B cell (primary cell): ENCODE data around the gene STK40. TPM values are rescaled to one million over a fixed set of nuclear protein-coding genes. Genes with fewer than 3 reads are reported as not detected.
A peak's percentile ranks its signal among the peaks of the same experiment; 100 is the strongest.

Experiments used
- ATAC-seq: fragments of 200-7000 bp; cut with Tn5 transposase; one replicate; pipeline ENCODE4 v1.10.0; 2021; ENCODE audit warnings: low read depth, mild to moderate bottlenecking, moderate number of reproducible peaks, moderate library complexity
- CTCF ChIA-PET: fragments of 350-600 bp; sonication (Branson Sonifier 250); formaldehyde crosslinking; loops from one replicate; lab custom pipeline; 2021; ENCODE audit warnings: antibody characterized with exemption, inconsistent platforms; lab: Charles Lee
- POLR2A ChIA-PET: fragments of 350-600 bp; sonication (Branson Sonifier 250); formaldehyde crosslinking; loops from one replicate; lab custom pipeline; 2021; ENCODE audit warnings: antibody characterized with exemption; lab: Charles Lee
- DNase-seq: peaks from one replicate; pipeline ENCODE4 v3.0.0; 2013
- H2AFZ ChIP-seq: 2 replicates; pipeline ENCODE4 v1.6.1; 2012; ENCODE audit warnings: mild to moderate bottlenecking, low read depth, low read length; ENCODE audit not compliant: insufficient read depth, poor library complexity, severe bottlenecking
- H3K27ac ChIP-seq, 2 donors: 1 replicate in 1 of 2; 2 replicates in 1 of 2; pipeline ENCODE4 v1.5.1; 2012 to 2013; ENCODE audit warnings: low read length in 2 of 2, mild to moderate bottlenecking in 2 of 2, moderate library complexity in 1 of 2
- H3K27me3 ChIP-seq, 4 experiments: fragments of 200-600 bp in 1 of 4; sonication (generic) in 1 of 4; replicated peaks in 1 of 4; 1 replicate in 2 of 4; 2 replicates in 2 of 4; pipeline versions ENCODE4 v1.6.1 to v1.7.0; 2013 to 2016; ENCODE audit warnings: low read length in 3 of 4, mild to moderate bottlenecking in 2 of 4, mixed read lengths in 1 of 4, moderate library complexity in 1 of 4; ENCODE audit not compliant: insufficient read depth in 4 of 4, control insufficient read depth in 3 of 4; ENCODE audit errors: control extremely low read depth in 1 of 4
- H3K36me3 ChIP-seq, 2 experiments: replicated peaks in 1 of 2; 1 replicate in 1 of 2; 2 replicates in 1 of 2; pipeline versions ENCODE4 v1.6.1 to v1.7.1; 2013; ENCODE audit warnings: low read length in 1 of 2; ENCODE audit not compliant: insufficient read depth in 2 of 2, control insufficient read depth in 1 of 2; ENCODE audit errors: control extremely low read depth in 1 of 2, extremely low read depth in 1 of 2
- H3K4me1 ChIP-seq, 2 donors: fragments of 200-600 bp in 1 of 2; sonication (generic) in 1 of 2; 1 replicate in 1 of 2; 2 replicates in 1 of 2; pipeline versions ENCODE4 v1.5.1 to v1.6.1; 2013 to 2017; ENCODE audit warnings: low read length in 2 of 2; ENCODE audit not compliant: control insufficient read depth in 2 of 2, insufficient read depth in 2 of 2
- H3K4me2 ChIP-seq: replicated peaks from 2 replicates; pipeline ENCODE3; 2012; ENCODE audit warnings: mild to moderate bottlenecking, low read depth, low read length; ENCODE audit not compliant: poor library complexity, severe bottlenecking
- H3K4me3 ChIP-seq, 5 experiments: fragments of 200-600 bp in 1 of 5; sonication (generic) in 1 of 5; 1 replicate in 3 of 5; 2 replicates in 2 of 5; pipeline versions ENCODE4 v1.5.1 to v1.7.0; 2011 to 2016; ENCODE audit warnings: low read length in 4 of 5, mild to moderate bottlenecking in 4 of 5, low read depth in 2 of 5, control low read depth in 1 of 5, moderate library complexity in 1 of 5; ENCODE audit not compliant: insufficient read depth in 1 of 5; ENCODE audit errors: control extremely low read depth in 1 of 5, extremely low read depth in 1 of 5
- H3K79me2 ChIP-seq: fragments of 200-600 bp; sonication (generic); one replicate; pipeline ENCODE4 v1.6.0; 2016; ENCODE audit warnings: low read length; ENCODE audit not compliant: control insufficient read depth, insufficient read depth
- H3K9ac ChIP-seq: fragments of 200-600 bp; sonication (generic); 2 replicates; pipeline ENCODE4 v1.6.1; 2017; ENCODE audit warnings: mild to moderate bottlenecking, low read length, moderate library complexity
- H3K9me3 ChIP-seq, 3 donors: one replicate each; pipeline versions ENCODE4 v1.6.1 to v1.7.1; 2013; ENCODE audit warnings: low read length in 2 of 3; ENCODE audit not compliant: control insufficient read depth in 2 of 3, insufficient read depth in 1 of 3; ENCODE audit errors: control extremely low read depth in 1 of 3
- H4K20me1 ChIP-seq: 2 replicates; pipeline ENCODE4 v1.6.0; 2012; ENCODE audit warnings: mild to moderate bottlenecking, low read length; ENCODE audit not compliant: insufficient read depth, control insufficient read depth, poor library complexity, severe bottlenecking
- H3K27ac Mint-ChIP-seq: one replicate; pipeline ENCODE4 v1.8.0; 2021; ENCODE audit warnings: mixed read lengths
- H3K27me3 Mint-ChIP-seq: one replicate; pipeline ENCODE4 v1.8.0; 2021; ENCODE audit warnings: mixed read lengths
- H3K4me1 Mint-ChIP-seq: one replicate; pipeline ENCODE4 v1.8.0; 2021; ENCODE audit warnings: mixed read lengths
- H3K4me3 Mint-ChIP-seq: one replicate; pipeline ENCODE4 v1.8.0; 2021; ENCODE audit warnings: mixed read lengths
- H3K9me3 Mint-ChIP-seq: one replicate; pipeline ENCODE4 v1.8.0; 2022; ENCODE audit warnings: mixed read lengths; ENCODE audit not compliant: insufficient read depth
- CTCF ChIP-seq: fragments of 200-600 bp; IDR thresholded peaks from one replicate; pipeline ENCODE4 v1.8.0; 2022; ENCODE audit warnings: antibody characterized with exemption, mild to moderate bottlenecking
- EZH2 ChIP-seq: IDR thresholded peaks from 2 replicates; pipeline ENCODE4 v1.6.1; 2012; ENCODE audit warnings: borderline replicate concordance, low read depth, mild to moderate bottlenecking, moderate library complexity, low read length; ENCODE audit not compliant: insufficient read depth, poor library complexity, severe bottlenecking
- WGBS: methylation state at CpG from one replicate; pipeline ENCODE4 v1.1.5; 2013; ENCODE audit warnings: missing lambda C conversion rate; ENCODE audit not compliant: insufficient coverage; 5-methylcytosine and 5-hydroxymethylcytosine counted together
- intact Hi-C: fragments of 100-400 bp; cut with micrococcal nuclease; formaldehyde crosslinking; loops from one replicate; pipeline ENCODE4 v1.10.0; 2022
- polyA plus RNA-seq: library from polyadenylated mRNA; depleted of rRNA; stranded (reverse); fragments of >200 nt; gene quantifications from 2 replicates; pipeline ENCODE4 v1.2.3, GENCODE V29; 2012
- total RNA-seq, 2 donors: library from RNA; stranded (reverse); fragments of 120-200 nt in 1 of 2; gene quantifications; 1 replicate in 1 of 2; 2 replicates in 1 of 2; pipeline versions ENCODE4 v1.2.3 to v1.2.4, GENCODE V29; 2013 to 2022

The STK40 gene
- total and polyA plus RNA-seq, 2 donors (not counting 1 experiment from before 2014, with no cell fraction given), result 53.1 to 69.1 TPM

- no peak overlapping the region for H3K4me3 Mint-ChIP-seq
- no peak for ATAC-seq
These were observed 20.3 kb downstream of the STK40 start for GRCh38 chr1:36365381-36365780.

More at GRCh38 chr1:36365381-36365780, 20.3 kb downstream of the STK40 start:
- Mint-ChIP-seq H3K27me3 (no peaks in the 10 kb centered on the region), H3K27ac (peak overlapping the region; percentile 81), H3K4me1 (peaks cover 47% of the 10 kb centered on the region), H3K9me3 (no peaks in the 10 kb centered on the region)
- H2AFZ ChIP-seq, result no peak overlapping the region
- no peak for DNase-seq
- H3K79me2 ChIP-seq, result peaks cover 93% of the 10 kb centered on the region
- no peaks in the 10 kb centered on the region for H3K27me3 ChIP-seq
- H3K36me3 ChIP-seq, result peaks cover 1 to 53% of the 10 kb centered on the region in 2 experiments
- peak overlapping the region; percentile 56 to 71 for H3K27ac ChIP-seq
- no peak for TF ChIP-seq CTCF
- TF ChIP-seq EZH2, result no peak
- POLR2A ChIA-PET, result no interaction called here
- no peak overlapping the region for H3K4me3 ChIP-seq
- CTCF ChIA-PET, result interaction anchor here (1.3 to 4.8 kb wide), 3 partner anchors 11 to 23 kb away, joined by 3 to 30 read pairs (median 6); no protein-coding TSS in a partner anchor
- intact Hi-C loops, result loop anchor here (5.0 kb wide), 2 partner anchors 43 to 58 kb away; partner anchors contain the start of genes EVA1B and SH3D21
- no peaks in the 10 kb centered on the region for H3K9me3 ChIP-seq
- H3K4me2 ChIP-seq, result peak overlapping the region; percentile 37
- 33% methylated on average over 1 of the region's 1 CpG for WGBS
- H4K20me1 ChIP-seq, result peaks cover 44% of the 10 kb centered on the region
- H3K4me1 ChIP-seq, result peaks cover 29 to 50% of the 10 kb centered on the region in 2 donors
- H3K9ac ChIP-seq, result no peak overlapping the region
